Mucosa of descending colon (tissue), 3 donors: ENCODE results near the gene AKIRIN2. TPM values are rescaled to one million over a fixed set of nuclear protein-coding genes. Genes with fewer than 3 reads are reported as not detected.

Experiments used
- ATAC-seq: fragments of 200-7000 bp; cut with Tn5 transposase; one replicate; pipeline ENCODE4 v1.9.1; 2020; ENCODE audit warnings: mild to moderate bottlenecking, moderate library complexity
- DNase-seq, 3 donors: peaks; one replicate each; pipeline ENCODE4 v3.0.0-alpha.2; 2020
- H3K36me3 ChIP-seq: fragments of 200-600 bp; one replicate; pipeline ENCODE4 v1.8.0; 2021; ENCODE audit warnings: low read depth, mild to moderate bottlenecking
- H3K4me1 ChIP-seq: fragments of 200-600 bp; one replicate; pipeline ENCODE4 v1.8.0; 2021; ENCODE audit warnings: low read depth, mild to moderate bottlenecking
- H3K4me3 ChIP-seq: fragments of 200-600 bp; one replicate; pipeline ENCODE4 v1.8.0; 2021; ENCODE audit warnings: mild to moderate bottlenecking
- H3K9me3 ChIP-seq: fragments of 200-600 bp; one replicate; pipeline ENCODE4 v1.8.0; 2021; ENCODE audit warnings: mild to moderate bottlenecking
- intact Hi-C, 2 donors: fragments of 100-400 bp; cut with DNase I in 1 of 2; cut with micrococcal nuclease in 1 of 2; formaldehyde crosslinking; loops; one replicate each; pipeline versions ENCODE4 v1.11.0 to v1.11.1; 2022; cut with DNase I, micrococcal nuclease
- total RNA-seq, 3 donors: library from RNA; stranded (reverse); fragmentation: NEBNext Ultra II Directional in 2 of 3; extraction: Animal tissue kit (Norgen Biotek cat#: 25700) in 2 of 3; gene quantifications; one replicate each; pipeline versions ENCODE4 v1.2.1 to v1.2.4, GENCODE V29; 2021 to 2023
- TF ChIP-seq, protein P1 (sequence below): fragments of 200-600 bp; IDR thresholded peaks from one replicate; pipeline ENCODE4 v1.8.0; 2022; ENCODE audit warnings: antibody characterized with exemption, mild to moderate bottlenecking
- donor health status: DM: no; HTN: no; CAD: no; lungs with moderate emphysema.
- donor health status: DM: no; HTN: no; CAD: no.
- donor health status: DM: no; HTN: yes; CAD: no.

Gene AKIRIN2
- total RNA-seq, 3 donors from 2014 or later: 32.3 to 41.0 (median 33.2) TPM

DNA sequence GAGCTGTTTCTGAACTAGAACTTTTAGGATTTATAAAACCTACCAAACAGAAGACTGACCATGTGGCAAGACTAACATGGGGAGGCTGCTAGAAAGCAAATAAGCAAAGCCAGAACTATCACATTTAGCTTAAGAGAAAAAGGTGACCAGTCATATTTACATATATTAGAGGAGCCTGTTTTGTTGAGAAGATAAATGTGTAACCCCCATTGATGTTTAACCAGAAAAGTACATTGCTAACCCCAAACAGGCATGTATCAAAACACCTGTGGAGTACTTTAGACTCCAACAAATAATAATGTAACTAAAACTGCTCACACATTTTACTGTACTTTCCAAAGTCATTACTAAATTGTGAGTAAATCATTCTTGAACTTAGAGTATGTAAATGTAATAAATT lies 35.0 kb downstream of the AKIRIN2 start:
- TF ChIP-seq, protein P1, sequence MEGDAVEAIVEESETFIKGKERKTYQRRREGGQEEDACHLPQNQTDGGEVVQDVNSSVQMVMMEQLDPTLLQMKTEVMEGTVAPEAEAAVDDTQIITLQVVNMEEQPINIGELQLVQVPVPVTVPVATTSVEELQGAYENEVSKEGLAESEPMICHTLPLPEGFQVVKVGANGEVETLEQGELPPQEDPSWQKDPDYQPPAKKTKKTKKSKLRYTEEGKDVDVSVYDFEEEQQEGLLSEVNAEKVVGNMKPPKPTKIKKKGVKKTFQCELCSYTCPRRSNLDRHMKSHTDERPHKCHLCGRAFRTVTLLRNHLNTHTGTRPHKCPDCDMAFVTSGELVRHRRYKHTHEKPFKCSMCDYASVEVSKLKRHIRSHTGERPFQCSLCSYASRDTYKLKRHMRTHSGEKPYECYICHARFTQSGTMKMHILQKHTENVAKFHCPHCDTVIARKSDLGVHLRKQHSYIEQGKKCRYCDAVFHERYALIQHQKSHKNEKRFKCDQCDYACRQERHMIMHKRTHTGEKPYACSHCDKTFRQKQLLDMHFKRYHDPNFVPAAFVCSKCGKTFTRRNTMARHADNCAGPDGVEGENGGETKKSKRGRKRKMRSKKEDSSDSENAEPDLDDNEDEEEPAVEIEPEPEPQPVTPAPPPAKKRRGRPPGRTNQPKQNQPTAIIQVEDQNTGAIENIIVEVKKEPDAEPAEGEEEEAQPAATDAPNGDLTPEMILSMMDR: no peak
- no peaks in the 10 kb centered on the region for H3K4me1 ChIP-seq
- ATAC-seq (no peak), DNase-seq (no peak)
- H3K36me3 ChIP-seq: no peaks in the 10 kb centered on the region
- H3K4me3 ChIP-seq: no peak overlapping the region
- intact Hi-C loops: no loop called here
- H3K9me3 ChIP-seq: no peaks in the 10 kb centered on the region

DNA sequence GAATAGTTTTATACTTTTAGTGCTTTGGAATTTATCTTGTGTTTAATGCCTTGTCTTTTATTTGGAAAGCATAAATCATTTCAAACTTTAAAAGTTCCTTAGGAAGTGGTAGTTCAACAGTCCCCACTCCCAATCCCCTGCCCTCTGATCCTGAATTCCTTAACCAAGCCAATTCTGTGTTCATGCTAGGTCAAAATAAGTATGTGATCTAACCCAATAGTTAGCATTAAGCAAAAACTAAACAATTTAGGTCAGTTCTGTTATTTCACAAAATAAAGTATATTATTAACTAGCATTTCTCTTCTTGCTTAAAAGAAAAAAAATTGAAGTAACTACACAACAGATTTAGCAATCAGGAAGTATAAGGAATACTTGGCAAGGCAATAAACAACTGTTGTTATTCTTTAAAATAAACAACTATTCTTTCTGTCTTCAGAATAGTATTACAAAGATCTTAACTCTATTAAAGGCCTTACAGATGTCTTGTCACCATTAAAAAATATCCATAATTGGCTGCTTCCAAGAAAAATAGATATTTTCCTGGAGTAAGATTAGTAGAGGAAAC lies 37.0 kb downstream of the AKIRIN2 start:
- TF ChIP-seq, protein P1: no peak
- Histone ChIP-seq H3K4me1 (no peaks in the 10 kb centered on the region), H3K9me3 (no peaks in the 10 kb centered on the region), H3K4me3 (no peak overlapping the region), H3K36me3 (no peaks in the 10 kb centered on the region)
- ATAC-seq (no peak), DNase-seq (no peak)
- intact Hi-C loops: no loop called here

DNA sequence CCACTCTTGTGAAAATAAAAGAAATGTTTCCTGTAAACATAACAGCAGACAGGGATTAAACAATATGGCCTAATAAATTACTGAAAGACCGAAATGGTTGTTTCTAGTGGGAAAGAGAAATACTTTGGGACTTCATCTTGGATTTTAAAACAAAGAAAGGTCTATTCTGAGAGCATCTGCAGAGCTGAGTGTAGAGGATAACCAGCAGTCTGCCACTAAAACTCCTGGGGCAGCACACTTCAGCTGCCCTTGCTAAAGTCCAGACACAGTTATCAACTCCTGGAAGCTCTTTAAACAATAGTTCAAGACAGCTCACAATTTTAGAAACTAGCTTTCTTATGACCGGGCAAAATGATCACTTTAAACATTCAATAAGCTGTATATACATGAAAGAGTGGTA lies 38.6 kb downstream of the AKIRIN2 start:
- no peak for DNase-seq
- Histone ChIP-seq H3K4me3 (no peak overlapping the region), H3K36me3 (no peaks in the 10 kb centered on the region), H3K4me1 (no peaks in the 10 kb centered on the region), H3K9me3 (no peaks in the 10 kb centered on the region)
- ATAC-seq: no peak
- TF ChIP-seq, protein P1: no peak
- intact Hi-C loops: no loop called here

DNA sequence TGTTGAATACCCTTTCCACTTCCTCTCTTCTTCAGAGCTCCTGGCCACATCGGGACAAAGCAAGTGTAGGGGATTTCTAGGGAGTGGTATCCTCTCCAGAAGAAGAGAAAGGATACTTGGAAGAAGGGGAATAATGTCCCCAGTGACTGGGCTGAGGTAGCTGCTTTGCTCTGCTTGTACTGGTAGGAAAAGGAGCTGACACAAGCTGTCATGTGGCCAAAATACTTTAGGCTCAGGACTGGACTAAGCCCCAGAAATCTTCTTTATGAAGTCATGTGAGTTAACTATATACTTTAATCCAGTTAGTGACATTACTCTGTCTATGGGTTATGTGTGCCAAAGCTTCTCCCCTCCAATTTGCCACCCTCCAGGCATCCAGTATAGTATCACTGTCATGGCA lies 40.5 kb downstream of the AKIRIN2 start:
- intact Hi-C loops: no loop called here
- no peak for DNase-seq
- H3K4me3 ChIP-seq: no peak overlapping the region
- TF ChIP-seq, protein P1: no peak
- H3K4me1 ChIP-seq: no peaks in the 10 kb centered on the region
- H3K36me3 ChIP-seq: no peaks in the 10 kb centered on the region
- ATAC-seq: no peak
- H3K9me3 ChIP-seq: no peaks in the 10 kb centered on the region

GRCh38 chr6:87661016-87661415 lies 41.0 kb downstream of the AKIRIN2 start:
- H3K36me3 ChIP-seq: no peaks in the 10 kb centered on the region
- H3K4me3 ChIP-seq: no peak overlapping the region
- intact Hi-C loops: no loop called here

More at GRCh38 chr6:87661016-87661415, 41.0 kb downstream of the AKIRIN2 start:
- H3K9me3 ChIP-seq: no peaks in the 10 kb centered on the region
- DNase-seq (no peak), ATAC-seq (no peak)
- no peaks in the 10 kb centered on the region for H3K4me1 ChIP-seq
- TF ChIP-seq, protein P1: no peak
